HCT116 (cell line): Measurements from ENCODE around the gene EHD3. TPM values are rescaled to one million over a fixed set of nuclear protein-coding genes. Genes with fewer than 3 reads are reported as not detected.

Experiments
- ATAC-seq: fragments of 200-7000 bp; cut with Tn5 transposase; 2 replicates; pipeline ENCODE4 v1.9.1; 2020; ENCODE audit warnings: mild to moderate bottlenecking, moderate library complexity
- BruUV-seq: library from RNA; stranded (reverse); fragments of 400-500 nt; replicated peaks from 2 replicates; lab custom pipeline; 2021; lab: Mats Ljungman, UMichigan
- CTCF ChIA-PET: fragments of 300-600 bp; sonication (Branson Sonifier 250); formaldehyde crosslinking; loops from one replicate; lab custom pipeline; 2021; ENCODE audit warnings: antibody characterized with exemption; lab: Charles Lee
- POLR2A ChIA-PET: fragments of 300-600, 350-600 bp; sonication (Branson Sonifier 250); formaldehyde crosslinking; loops from one replicate; lab custom pipeline; 2021; ENCODE audit warnings: antibody characterized with exemption; lab: Charles Lee
- RAD21 ChIA-PET, 2 experiments: fragments of 300-600 bp; sonication (Branson Sonifier 250); formaldehyde crosslinking; loops; one replicate each; lab custom pipeline; 2023; ENCODE audit warnings: low total read pairs in 2 of 2; ENCODE audit not compliant: uncharacterized antibody in 2 of 2, unreplicated experiment in 2 of 2, low non-redundant PET in 1 of 2; lab: Charles Lee
- DNase-seq: peaks from one replicate; pipeline ENCODE4 v3.0.0-alpha.2; 2010; ENCODE audit warnings: low read depth, low spot score
- H2AFZ ChIP-seq: fragments of 200-600 bp; shearing (Covaris generic), sonication (generic); 2 replicates; pipeline ENCODE4 v1.6.1; 2017; ENCODE audit warnings: low read depth, mixed run types, mixed read lengths, antibody characterized with exemption, low read length; ENCODE audit not compliant: poor library complexity, severe bottlenecking
- H3K27ac ChIP-seq: 2 replicates; pipeline ENCODE4 v1.5.1; 2012; ENCODE audit warnings: low read depth, low read length
- H3K27me3 ChIP-seq: fragments of 200-600 bp; sonication (generic); 2 replicates; pipeline ENCODE4 v1.6.1; 2016; ENCODE audit warnings: mixed run types, low read length, mixed read lengths; ENCODE audit not compliant: insufficient read depth
- H3K36me3 ChIP-seq, 2 experiments: fragments of 200-500 bp in 1 of 2; fragments of 200-600 bp in 1 of 2; sonication (Bioruptor generic) in 1 of 2; sonication (generic) in 1 of 2; 2 replicates each; pipeline versions ENCODE4 v1.5.1 to v1.6.1; 2014 to 2016; ENCODE audit warnings: low read length in 2 of 2, inconsistent platforms in 1 of 2, mixed read lengths in 1 of 2, mixed run types in 1 of 2; ENCODE audit not compliant: insufficient read depth in 2 of 2, control insufficient read depth in 1 of 2
- H3K4me1 ChIP-seq, 2 experiments: fragments of 200-600 bp in 1 of 2; sonication (generic) in 1 of 2; 2 replicates each; pipeline versions ENCODE4 v1.5.1 to v1.6.1; 2012 to 2017; ENCODE audit warnings: low read length in 2 of 2, inconsistent platforms in 1 of 2, mild to moderate bottlenecking in 1 of 2, mixed read lengths in 1 of 2, mixed run types in 1 of 2, moderate library complexity in 1 of 2; ENCODE audit not compliant: insufficient read depth in 2 of 2, control insufficient read depth in 1 of 2
- H3K4me2 ChIP-seq: fragments of 200-600 bp; sonication (generic); 2 replicates; pipeline ENCODE4 v1.6.1; 2017; ENCODE audit warnings: mixed run types, low read length, mixed read lengths
- H3K4me3 ChIP-seq, 2 experiments: fragments of 200-600 bp in 1 of 2; sonication (generic) in 1 of 2; replicated peaks in 1 of 2; 2 replicates each; pipeline ENCODE4 v1.5.1; 2011 to 2016; ENCODE audit warnings: low read length in 2 of 2, control low read depth in 1 of 2, low read depth in 1 of 2, mild to moderate bottlenecking in 1 of 2, mixed read lengths in 1 of 2, mixed run types in 1 of 2
- H3K79me2 ChIP-seq: fragments of 200-600 bp; sonication (generic); 2 replicates; pipeline ENCODE4 v1.6.1; 2017; ENCODE audit warnings: mild to moderate bottlenecking, mixed run types, low read length, moderate library complexity, mixed read lengths; ENCODE audit not compliant: insufficient read depth
- H3K9ac ChIP-seq: fragments of 200-600 bp; sonication (generic); 2 replicates; pipeline ENCODE4 v1.6.1; 2016; ENCODE audit warnings: low read length, mixed read lengths
- H3K9me2 ChIP-seq: fragments of 200-600 bp; sonication (generic), shearing (Covaris generic); 2 replicates; pipeline ENCODE4 v1.6.1; 2017; ENCODE audit warnings: mixed run types, mild to moderate bottlenecking, moderate library complexity; ENCODE audit not compliant: insufficient read depth
- H3K9me3 ChIP-seq, 2 experiments: fragments of 200-500 bp in 1 of 2; fragments of 200-600 bp in 1 of 2; sonication (Bioruptor generic) in 1 of 2; sonication (generic) in 1 of 2; 2 replicates each; pipeline ENCODE4 v1.6.1; 2014 to 2017; ENCODE audit warnings: low read length in 2 of 2, mixed read lengths in 2 of 2, inconsistent platforms in 1 of 2, low read depth in 1 of 2, mild to moderate bottlenecking in 1 of 2, mixed run types in 1 of 2, moderate library complexity in 1 of 2; ENCODE audit not compliant: control insufficient read depth in 1 of 2, insufficient read depth in 1 of 2
- H4K20me1 ChIP-seq: fragments of 200-600 bp; sonication (generic), shearing (Covaris generic); 2 replicates; pipeline ENCODE4 v1.6.1; 2017; ENCODE audit warnings: mixed run types, mild to moderate bottlenecking, moderate library complexity; ENCODE audit not compliant: insufficient read depth
- ELF1 ChIP-seq: IDR thresholded peaks from 2 replicates; pipeline ENCODE4 v1.6.1; 2012; ENCODE audit warnings: low read depth, borderline replicate concordance
- EZH2phosphoT487 ChIP-seq: fragments of 200-600 bp; IDR thresholded peaks from 2 replicates; pipeline ENCODE4 v1.6.1; 2018; ENCODE audit warnings: antibody characterized with exemption, borderline replicate concordance
- FOSL1 ChIP-seq: IDR thresholded peaks from 2 replicates; pipeline ENCODE4 v1.6.1; 2012; ENCODE audit warnings: low read depth
- POLR2A ChIP-seq: IDR thresholded peaks from 2 replicates; pipeline ENCODE4 v1.7.0; 2011; ENCODE audit warnings: borderline replicate concordance; ENCODE audit not compliant: insufficient read depth, insufficient read length; ENCODE audit errors: extremely low read depth
- POLR2AphosphoS5 ChIP-seq: IDR thresholded peaks from 2 replicates; pipeline ENCODE4 v1.6.1; 2011; ENCODE audit warnings: mild to moderate bottlenecking, low read depth, low read length, moderate library complexity
- RAD21 ChIP-seq: IDR thresholded peaks from 2 replicates; pipeline ENCODE4 v1.6.1; 2012; ENCODE audit warnings: low read depth, mild to moderate bottlenecking
- REST ChIP-seq: IDR thresholded peaks from 2 replicates; pipeline ENCODE4 v1.6.1; 2012; ENCODE audit warnings: low read depth
- TCF7L2 ChIP-seq: IDR thresholded peaks from 2 replicates; pipeline ENCODE4 v1.7.0; 2011; ENCODE audit warnings: borderline replicate concordance, inconsistent platforms; ENCODE audit not compliant: insufficient read depth, insufficient read length; ENCODE audit errors: extremely low read depth
- intact Hi-C: fragments of 100-400 bp; cut with micrococcal nuclease; formaldehyde crosslinking; loops from 2 replicates; pipeline ENCODE4 v1.10.0; 2022
- total RNA-seq: library from RNA; stranded (reverse); gene quantifications from one replicate; pipeline ENCODE4 v1.2.1, GENCODE V29; 2021; ENCODE audit not compliant: unreplicated experiment

EHD3 gene
- total RNA-seq, 1 experiment from 2014 or later, result not detected

GRCh38 chr2:31254237-31255203 lies 20.6 kb downstream of the EHD3 start:
- Histone ChIP-seq H3K79me2 (no peaks in the 10 kb centered on the region), H3K36me3 (no peaks in the 10 kb centered on the region), H3K9me2 (no peaks in the 10 kb centered on the region), H3K4me3 (no peak overlapping the region), H4K20me1 (no peaks in the 10 kb centered on the region), H3K27me3 (no peaks in the 10 kb centered on the region), H3K27ac (no peak overlapping the region)
- intact Hi-C loops, result no loop called here
- DNase-seq (no peak), ATAC-seq (no peak)
- RAD21 ChIA-PET, result no interaction called here
- no TSS peak for BruUV-seq
- POLR2A ChIA-PET, result no interaction called here
- TF ChIP-seq POLR2AphosphoS5, result no peak
- no peak for TF ChIP-seq ELF1
- no peak for TF ChIP-seq TCF7L2
- TF ChIP-seq REST, result no peak
- no peak for TF ChIP-seq FOSL1
- no peak for TF ChIP-seq EZH2phosphoT487
- no peak for TF ChIP-seq RAD21
- TF ChIP-seq POLR2A, result no peak
- TF ChIP-seq, all 23 proteins: peak for 0
- CTCF ChIA-PET, result no interaction called here
- Histone ChIP-seq H3K4me2 (no peak overlapping the region), H3K4me1 (no peaks in the 10 kb centered on the region), H3K9me3 (no peaks in the 10 kb centered on the region), H2AFZ (no peak overlapping the region), H3K9ac (no peak overlapping the region)
